Measurements from ENCODE around the gene ACO2.
"Not testable (repeated sequence)": the region's sequence is repeated elsewhere in the genome, so short reads cannot be mapped to it uniquely, and the experiment has no call there.

ACO2 gene

GRCh38 chr22:41468381-41469217 lies at the start of gene ACO2, which contains the start of gene PHF5A:
TSS of gene ACO2 (plus strand) at chr22:41469117. CDS start at chr22:41469147, 30 bp downstream.
TSS of gene PHF5A (minus strand) at chr22:41468692. CDS start at chr22:41468653, 39 bp downstream.
- TF ChIP-seq CTCF (IDR thresholded peaks at IDR 0.05; ENCODE audit: low read depth, low read length, missing control alignments), result no peak
- H3K4me3 ChIP-seq (replicated peaks; ENCODE audit: low read depth, low read length), result peak within 1 kb of the TSS; percentile 84
- DNase-seq (ENCODE audit: extremely low read depth, low read depth), result peak; percentile 97

- no peak for DNase-seq (ENCODE audit: extremely low read depth, low read depth)
Observed at GRCh38 chr22:41425660-41426365, 43.1 kb upstream of the ACO2 start.

GRCh38 chr22:41429232-41429950 lies 39.5 kb upstream of the ACO2 start:
- TF ChIP-seq CTCF (IDR thresholded peaks at IDR 0.05; ENCODE audit: low read depth, low read length, missing control alignments), result no peak
- H3K4me3 ChIP-seq (replicated peaks; ENCODE audit: low read depth, low read length), result no peak overlapping the region
- no peak for DNase-seq (ENCODE audit: extremely low read depth, low read depth)

More at GRCh38 chr22:41425660-41426365, 43.1 kb upstream of the ACO2 start:
- TF ChIP-seq CTCF (IDR thresholded peaks at IDR 0.05; ENCODE audit: low read depth, low read length, missing control alignments), result no peak
- no peak overlapping the region for H3K4me3 ChIP-seq (replicated peaks; ENCODE audit: low read depth, low read length)

GRCh38 chr22:41429951-41430332 lies 39.0 kb upstream of the ACO2 start:
- TF ChIP-seq CTCF (IDR thresholded peaks at IDR 0.05; ENCODE audit: low read depth, low read length, missing control alignments), result no peak
- no peak for DNase-seq (ENCODE audit: extremely low read depth, low read depth)
- H3K4me3 ChIP-seq (replicated peaks; ENCODE audit: low read depth, low read length), result no peak overlapping the region

GRCh38 chr22:41431656-41432055 lies 37.3 kb upstream of the ACO2 start:
- H3K4me3 ChIP-seq (replicated peaks; ENCODE audit: low read depth, low read length), result no peak overlapping the region
- DNase-seq (ENCODE audit: extremely low read depth, low read depth), result no peak
- TF ChIP-seq CTCF (IDR thresholded peaks at IDR 0.05; ENCODE audit: low read depth, low read length, missing control alignments), result no peak

GRCh38 chr22:41433480-41433879 lies 35.4 kb upstream of the ACO2 start:
- DNase-seq (ENCODE audit: extremely low read depth, low read depth); H3K4me3 ChIP-seq (replicated peaks; ENCODE audit: low read depth, low read length): not testable (repeated sequence)

- not testable (repeated sequence) for H3K4me3 ChIP-seq (replicated peaks; ENCODE audit: low read depth, low read length); DNase-seq (ENCODE audit: extremely low read depth, low read depth)
Observed at GRCh38 chr22:41434361-41435003, 34.4 kb upstream of the ACO2 start.

Measured in HFF-Myc (cell line).